Activated CD8-positive, alpha-beta memory T cell treated with anti-CD3 and anti-CD28 coated beads for 48 hours (primary cell): Measurements from ENCODE around the gene FBXO42.

Source experiments
- DNase-seq, 3 experiments: peaks; one replicate each; pipeline ENCODE4 v3.0.0-alpha.2; 2020; ENCODE audit warnings: low read depth in 2 of 3, low spot score in 2 of 3

The FBXO42 gene

GRCh38 chr1:16206547-16207317 is 145.5 kb downstream of the FBXO42 start:
- DNase-seq: peak; percentile 78 to 84 (median 81)

GRCh38 chr1:16205891-16206546 is 146.3 kb downstream of the FBXO42 start:
- no peak for DNase-seq

- no peak for DNase-seq
Measured at GRCh38 chr1:16205334-16205671, 147.0 kb downstream of the FBXO42 start.

GRCh38 chr1:16204634-16205333 is 147.5 kb downstream of the FBXO42 start:
- DNase-seq: no peak

GRCh38 chr1:16204216-16204615 is 148.1 kb downstream of the FBXO42 start:
- DNase-seq: no peak

GRCh38 chr1:16203550-16203949 is 148.7 kb downstream of the FBXO42 start:
- no peak for DNase-seq

GRCh38 chr1:16202281-16203210 is 149.7 kb downstream of the FBXO42 start:
- no peak for DNase-seq

GRCh38 chr1:16199700-16200099 is 152.6 kb downstream of the FBXO42 start:
- no peak for DNase-seq

- DNase-seq: no peak
Measured at GRCh38 chr1:16199157-16199501, 153.2 kb downstream of the FBXO42 start.

GRCh38 chr1:16198444-16199156 is 153.7 kb downstream of the FBXO42 start:
- DNase-seq: no peak

- no peak for DNase-seq
Measured at GRCh38 chr1:16196874-16197273, 155.4 kb downstream of the FBXO42 start.
